ENCODE results near the gene BMP3.

The BMP3 gene

GRCh38 chr4:81052119-81053068, 21.9 kb downstream of the BMP3 start:
- peak; percentile 78 to 83 (median 78) for TF ChIP-seq CTCF (IDR thresholded peaks at IDR 0.05; ENCODE audit: unreplicated experiment in 3 of 3)

GRCh38 chr4:81058621-81059020, 28.1 kb downstream of the BMP3 start:
- H3K9me3 Mint-ChIP-seq: no peaks in the 10 kb centered on the region
- H3K4me3 Mint-ChIP-seq: no peak overlapping the region
- H3K27ac Mint-ChIP-seq: no peak overlapping the region
- no peaks in the 10 kb centered on the region for H3K36me3 Mint-ChIP-seq (ENCODE audit: low read depth)
- no peak for TF ChIP-seq CTCF (IDR thresholded peaks at IDR 0.05; ENCODE audit: unreplicated experiment in 3 of 3)
- H3K27me3 Mint-ChIP-seq (ENCODE audit: low read depth): peaks cover 15% of the 10 kb centered on the region
- H3K4me1 Mint-ChIP-seq: no peaks in the 10 kb centered on the region

More at GRCh38 chr4:81052119-81053068, 21.9 kb downstream of the BMP3 start:
- Mint-ChIP-seq H3K27ac (peak overlapping the region in 2 of 3 experiments; percentile 37 to 53), H3K27me3 (ENCODE audit: low read depth) (peaks cover 16% of the 10 kb centered on the region), H3K9me3 (no peaks in the 10 kb centered on the region), H3K36me3 (ENCODE audit: low read depth) (no peaks in the 10 kb centered on the region), H3K4me1 (peaks cover 20% of the 10 kb centered on the region), H3K4me3 (no peak overlapping the region)

GRCh38 chr4:81060587-81061343, 30.3 kb downstream of the BMP3 start:
- no peaks in the 10 kb centered on the region for H3K9me3 Mint-ChIP-seq
- H3K27me3 Mint-ChIP-seq (ENCODE audit: low read depth): peaks cover 4% of the 10 kb centered on the region
- no peak overlapping the region for H3K4me3 Mint-ChIP-seq
- no peak for TF ChIP-seq CTCF (IDR thresholded peaks at IDR 0.05; ENCODE audit: unreplicated experiment in 3 of 3)
- H3K27ac Mint-ChIP-seq: no peak overlapping the region
- no peaks in the 10 kb centered on the region for H3K4me1 Mint-ChIP-seq
- H3K36me3 Mint-ChIP-seq (ENCODE audit: low read depth): no peaks in the 10 kb centered on the region

GRCh38 chr4:81061344-81061730, 30.8 kb downstream of the BMP3 start:
- Mint-ChIP-seq H3K4me3 (no peak overlapping the region), H3K27me3 (ENCODE audit: low read depth) (peaks cover 4% of the 10 kb centered on the region), H3K9me3 (no peaks in the 10 kb centered on the region), H3K27ac (no peak overlapping the region), H3K36me3 (ENCODE audit: low read depth) (no peaks in the 10 kb centered on the region), H3K4me1 (no peaks in the 10 kb centered on the region)
- no peak for TF ChIP-seq CTCF (IDR thresholded peaks at IDR 0.05; ENCODE audit: unreplicated experiment in 3 of 3)

GRCh38 chr4:81062001-81062400, 31.5 kb downstream of the BMP3 start:
- H3K27ac Mint-ChIP-seq: no peak overlapping the region
- no peak overlapping the region for H3K4me3 Mint-ChIP-seq
- H3K4me1 Mint-ChIP-seq: no peaks in the 10 kb centered on the region
- no peaks in the 10 kb centered on the region for H3K9me3 Mint-ChIP-seq
- no peaks in the 10 kb centered on the region for H3K36me3 Mint-ChIP-seq (ENCODE audit: low read depth)
- H3K27me3 Mint-ChIP-seq (ENCODE audit: low read depth): peaks cover 4% of the 10 kb centered on the region
- TF ChIP-seq CTCF (IDR thresholded peaks at IDR 0.05; ENCODE audit: unreplicated experiment in 3 of 3): no peak

Data from nephron (organoid).